GM12875 (cell line): Measurements from ENCODE around the gene ZDHHC4.

Experiments used
- H3K4me3 ChIP-seq: one replicate; pipeline ENCODE4 v1.5.1; 2011; ENCODE audit warnings: low read depth, low read length, control low read depth
- TF ChIP-seq, protein P1 (sequence below): IDR thresholded peaks from 2 replicates; pipeline ENCODE4 v1.5.1; 2011; ENCODE audit warnings: low read depth, mild to moderate bottlenecking, control low read depth, inconsistent platforms, low read length, moderate library complexity, borderline replicate concordance; ENCODE audit not compliant: insufficient read depth

Gene ZDHHC4

DNA sequence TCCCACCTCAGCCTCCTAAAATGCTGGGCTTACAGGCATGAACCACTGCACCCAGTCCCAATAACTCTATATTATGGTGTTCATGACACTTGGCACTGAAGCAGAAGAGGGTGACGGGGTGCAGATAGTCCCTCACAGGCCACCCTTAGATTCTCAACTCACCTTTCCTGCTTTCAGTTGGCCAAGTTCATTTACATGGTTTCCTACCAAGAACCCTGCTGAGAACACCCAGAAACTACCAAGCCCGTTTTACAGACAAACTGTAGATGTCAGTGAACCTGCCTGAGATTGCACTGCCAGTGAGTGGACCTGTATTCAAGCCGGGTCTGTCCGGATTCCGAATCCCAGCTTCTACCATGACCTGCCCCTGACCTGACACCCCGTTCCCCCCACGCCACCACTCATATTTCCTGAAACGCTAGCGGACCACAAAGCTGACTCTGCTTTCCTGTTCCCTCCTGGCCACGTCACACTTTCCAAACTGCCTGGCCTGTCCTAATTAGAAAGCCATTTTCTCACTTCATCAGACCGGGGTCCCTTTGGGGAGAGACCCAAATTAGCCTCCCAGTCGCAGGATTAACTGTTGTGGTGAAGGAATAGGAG is 43.3 kb upstream of the ZDHHC4 start:
- H3K4me3 ChIP-seq = no peak overlapping the region
- TF ChIP-seq, protein P1, sequence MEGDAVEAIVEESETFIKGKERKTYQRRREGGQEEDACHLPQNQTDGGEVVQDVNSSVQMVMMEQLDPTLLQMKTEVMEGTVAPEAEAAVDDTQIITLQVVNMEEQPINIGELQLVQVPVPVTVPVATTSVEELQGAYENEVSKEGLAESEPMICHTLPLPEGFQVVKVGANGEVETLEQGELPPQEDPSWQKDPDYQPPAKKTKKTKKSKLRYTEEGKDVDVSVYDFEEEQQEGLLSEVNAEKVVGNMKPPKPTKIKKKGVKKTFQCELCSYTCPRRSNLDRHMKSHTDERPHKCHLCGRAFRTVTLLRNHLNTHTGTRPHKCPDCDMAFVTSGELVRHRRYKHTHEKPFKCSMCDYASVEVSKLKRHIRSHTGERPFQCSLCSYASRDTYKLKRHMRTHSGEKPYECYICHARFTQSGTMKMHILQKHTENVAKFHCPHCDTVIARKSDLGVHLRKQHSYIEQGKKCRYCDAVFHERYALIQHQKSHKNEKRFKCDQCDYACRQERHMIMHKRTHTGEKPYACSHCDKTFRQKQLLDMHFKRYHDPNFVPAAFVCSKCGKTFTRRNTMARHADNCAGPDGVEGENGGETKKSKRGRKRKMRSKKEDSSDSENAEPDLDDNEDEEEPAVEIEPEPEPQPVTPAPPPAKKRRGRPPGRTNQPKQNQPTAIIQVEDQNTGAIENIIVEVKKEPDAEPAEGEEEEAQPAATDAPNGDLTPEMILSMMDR = no peak

DNA sequence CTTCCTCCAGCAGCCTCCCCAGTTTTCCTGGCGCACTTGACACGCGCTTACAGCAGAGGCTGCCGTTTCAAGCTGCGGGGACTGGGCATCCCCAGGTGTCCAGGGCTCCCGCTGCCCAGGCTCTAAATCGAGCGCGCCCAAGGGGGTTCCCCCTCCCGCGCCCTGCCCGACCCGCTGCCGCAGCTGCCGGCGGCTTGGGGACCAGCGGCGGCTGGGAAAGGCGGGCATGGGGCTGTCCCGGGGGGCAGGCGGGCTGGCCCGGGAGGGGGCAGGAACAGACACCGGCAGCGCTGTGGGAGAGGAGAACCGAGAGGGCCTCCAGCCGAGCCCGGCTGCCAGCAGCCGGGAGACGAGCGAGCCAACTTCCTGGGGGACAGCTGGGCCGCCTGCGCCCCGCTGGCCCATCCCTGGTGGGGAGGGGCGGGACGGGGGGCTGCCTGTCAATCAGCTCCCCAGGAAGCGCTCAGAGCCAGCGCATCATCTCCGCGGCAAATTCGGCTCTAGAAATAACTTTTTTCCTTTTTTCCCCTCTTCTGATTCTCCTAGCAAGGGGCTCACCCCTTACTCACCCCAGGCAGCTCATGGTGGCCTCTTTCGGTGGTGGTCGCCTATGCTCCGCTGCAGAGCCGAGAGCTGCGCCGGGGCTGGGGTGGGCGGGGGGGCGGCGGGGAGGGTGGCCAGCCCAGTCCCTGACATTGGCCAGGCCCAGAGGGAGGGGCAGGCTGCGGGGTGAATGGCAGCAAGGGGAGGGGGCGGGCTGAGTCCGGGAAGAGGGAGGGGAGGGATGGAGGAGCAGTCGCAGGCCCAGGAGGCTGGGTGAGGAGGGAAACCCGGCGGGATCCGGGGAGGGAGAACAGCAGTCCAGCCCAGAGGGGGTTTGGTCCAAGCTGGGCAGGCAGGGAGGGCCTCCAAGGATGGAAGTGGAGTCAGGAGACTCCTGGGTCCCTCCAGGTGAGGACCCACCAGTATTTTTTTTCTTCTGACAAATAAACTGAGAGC is 40.7 kb upstream of the ZDHHC4 start:
- TF ChIP-seq, protein P1 = no peak
- no peak overlapping the region for H3K4me3 ChIP-seq

DNA sequence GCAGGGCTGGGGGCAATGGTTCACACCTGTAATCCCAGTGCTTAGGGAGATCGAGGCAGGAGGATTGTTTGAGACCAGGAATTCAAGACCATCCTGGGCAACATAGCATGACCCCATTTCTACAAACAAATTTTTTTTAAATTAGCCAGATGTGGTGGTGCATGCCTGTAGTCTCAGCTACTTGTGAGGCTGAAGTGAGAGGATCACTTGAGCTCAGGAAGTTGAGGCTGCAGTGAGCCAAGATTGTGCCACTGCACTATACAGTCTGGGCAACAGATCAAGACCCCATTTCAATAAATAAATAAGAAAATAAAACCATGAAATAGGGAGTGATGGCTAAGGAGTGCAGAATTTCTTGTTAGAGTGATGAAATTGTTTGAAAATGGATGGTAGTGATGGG is 34.9 kb upstream of the ZDHHC4 start:
- no peak overlapping the region for H3K4me3 ChIP-seq
- TF ChIP-seq, protein P1 = no peak

DNA sequence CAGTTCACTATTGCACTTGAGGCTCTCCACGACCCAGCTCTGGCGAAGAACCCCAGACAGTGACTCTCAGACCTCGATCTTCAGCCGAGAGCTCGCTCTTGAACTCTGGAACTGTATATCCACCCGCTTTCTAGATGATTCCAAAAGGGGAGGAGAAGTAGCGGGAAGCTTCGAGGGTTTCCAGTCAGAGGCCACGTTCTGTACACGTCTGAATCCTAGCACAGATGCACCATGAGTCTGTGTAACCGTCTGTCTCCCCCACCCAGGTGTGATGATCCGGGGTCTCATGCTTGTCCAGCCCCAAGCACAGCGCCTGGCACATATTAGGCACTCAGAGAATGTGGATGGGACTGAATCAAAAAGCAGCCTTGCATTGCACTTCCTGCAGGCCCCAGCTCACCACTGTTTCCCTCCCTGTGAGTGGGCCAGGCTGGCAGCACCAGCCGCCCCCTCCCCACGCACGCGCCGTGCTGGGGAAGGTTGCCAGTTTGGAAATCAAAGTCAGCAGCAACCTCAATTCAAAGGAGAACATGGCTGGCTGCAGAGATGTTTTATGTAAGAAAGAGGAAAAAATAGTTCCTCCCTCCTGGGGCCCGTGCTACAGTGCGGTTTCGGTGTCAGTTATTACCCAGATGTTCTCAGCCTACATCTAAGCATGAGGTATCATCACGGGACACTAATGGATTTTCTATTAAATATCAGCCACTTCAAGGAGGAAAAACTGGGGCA is 31.7 kb upstream of the ZDHHC4 start:
- no peak overlapping the region for H3K4me3 ChIP-seq

DNA sequence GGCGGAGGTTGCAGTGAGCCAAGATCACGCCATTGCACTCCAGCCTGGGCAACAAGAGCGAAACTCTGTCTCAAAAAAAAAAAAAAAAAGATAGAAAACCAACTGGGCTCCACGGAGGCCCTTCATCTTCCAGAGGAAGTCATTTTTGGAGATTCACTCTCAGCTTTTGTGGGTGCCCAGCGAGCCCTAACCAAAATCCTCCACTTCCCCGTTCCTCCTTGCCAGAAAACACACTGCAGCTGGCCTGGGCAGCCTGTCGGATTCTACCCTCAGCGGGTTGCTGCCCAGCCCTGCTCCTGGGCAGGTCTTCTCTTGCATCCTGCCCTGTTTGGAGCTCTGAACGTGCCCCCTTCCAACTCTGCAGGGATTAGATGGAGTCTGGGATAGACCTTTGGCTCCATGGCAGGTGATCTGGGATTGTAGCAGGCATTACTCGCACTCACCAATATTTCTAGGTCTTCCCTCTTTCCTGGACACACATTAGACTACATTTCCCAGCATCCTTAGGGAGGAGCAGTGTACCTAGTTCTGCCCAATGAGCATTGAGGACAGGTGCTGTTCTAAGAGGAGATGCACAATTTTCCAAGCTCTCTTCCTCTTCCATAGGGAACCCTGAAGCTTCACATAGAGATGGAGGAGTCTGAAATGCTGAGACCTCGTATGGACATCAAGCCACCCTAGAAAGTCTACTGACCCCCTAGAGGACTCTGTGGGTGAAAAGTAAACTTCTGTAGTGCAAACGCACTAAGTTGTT is 30.6 kb upstream of the ZDHHC4 start:
- TF ChIP-seq, protein P1 = no peak
- H3K4me3 ChIP-seq = no peak overlapping the region

More for the DNA sequence above, 31.7 kb upstream of the ZDHHC4 start:
- TF ChIP-seq, protein P1 = no peak

DNA sequence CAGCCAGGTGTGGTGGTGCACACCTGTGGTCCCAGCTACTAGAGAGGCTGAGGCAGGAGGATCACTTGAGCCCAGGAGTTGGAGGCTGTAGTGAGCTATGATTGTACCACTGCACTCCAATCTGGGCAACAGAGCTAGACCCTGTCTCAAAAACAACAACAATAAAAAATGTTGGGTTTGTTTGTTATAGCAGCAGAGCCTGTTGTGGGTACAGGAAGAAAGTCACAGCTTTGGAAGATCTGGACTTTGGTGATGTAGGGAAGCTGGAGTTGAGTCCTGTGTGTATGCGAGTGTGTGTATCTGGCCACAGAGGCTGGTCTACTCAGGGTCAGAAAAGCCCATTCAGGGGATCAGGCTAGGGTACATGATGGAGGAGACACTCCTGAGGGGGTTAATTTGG is 29.9 kb upstream of the ZDHHC4 start:
- H3K4me3 ChIP-seq = no peak overlapping the region
- TF ChIP-seq, protein P1 = no peak
